PC-3 (cell line): ENCODE measurements around the gene ZNF705A. TPM values are rescaled to one million over a fixed set of nuclear protein-coding genes. Genes with fewer than 3 reads are reported as not detected.
"Not testable (repeated sequence)": the region's sequence is repeated elsewhere in the genome, so short reads cannot be mapped to it uniquely, and the experiment has no call there.

Experiments used
- ATAC-seq: fragments of 200-7000 bp; cut with Tn5 transposase; 2 replicates; pipeline ENCODE4 v1.9.1; 2020; ENCODE audit warnings: mild to moderate bottlenecking, moderate library complexity
- BruUV-seq: library from RNA; stranded (reverse); fragments of 400-500 nt; replicated peaks from 2 replicates; lab custom pipeline; 2021; lab: Mats Ljungman, UMichigan
- CTCF ChIA-PET: fragments of 300-600 bp; sonication (Branson Sonifier 250); formaldehyde crosslinking; loops from one replicate; lab custom pipeline; 2022; ENCODE audit warnings: antibody characterized with exemption; lab: Charles Lee
- POLR2A ChIA-PET: fragments of 300-600 bp; sonication (Branson Sonifier 250); formaldehyde crosslinking; loops from one replicate; lab custom pipeline; 2022; ENCODE audit warnings: antibody characterized with exemption; ENCODE audit not compliant: unreplicated experiment; lab: Charles Lee
- DNase-seq: peaks from one replicate; pipeline ENCODE4 v3.0.0-alpha.2; 2015
- H2AFZ ChIP-seq: fragments of 300-600 bp; sonication (generic); 2 replicates; pipeline ENCODE4 v1.6.0; 2016; ENCODE audit warnings: antibody characterized with exemption, low read length
- H3F3A ChIP-seq: fragments of 300-600 bp; sonication (generic); one replicate; pipeline ENCODE4 v1.6.0; 2017; ENCODE audit warnings: antibody characterized with exemption, low read length, control low read depth, mild to moderate bottlenecking; ENCODE audit not compliant: unreplicated experiment
- H3K27ac ChIP-seq: fragments of 300-600 bp; sonication (generic); 2 replicates; pipeline ENCODE4 v1.5.1; 2016; ENCODE audit warnings: mild to moderate bottlenecking, low read length
- H3K27me3 ChIP-seq: fragments of 300-600 bp; sonication (generic); 2 replicates; pipeline ENCODE4 v1.6.1; 2016; ENCODE audit warnings: low read length, mixed read lengths
- H3K36me3 ChIP-seq: fragments of 300-600 bp; sonication (generic); 2 replicates; pipeline ENCODE4 v1.6.1; 2016; ENCODE audit warnings: low read depth, mixed run types, low read length, mixed read lengths
- H3K4me1 ChIP-seq: fragments of 300-600 bp; sonication (generic); 2 replicates; pipeline ENCODE4 v1.5.1; 2016; ENCODE audit warnings: low read length; ENCODE audit not compliant: insufficient read depth
- H3K4me2 ChIP-seq: fragments of 300-600 bp; sonication (generic); 2 replicates; pipeline ENCODE4 v1.6.0; 2016; ENCODE audit warnings: low read length
- H3K4me3 ChIP-seq: fragments of 300-600 bp; sonication (generic); 2 replicates; pipeline ENCODE4 v1.5.1; 2016; ENCODE audit warnings: mild to moderate bottlenecking, low read length, mixed read lengths
- H3K79me2 ChIP-seq: fragments of 300-600 bp; sonication (generic); 2 replicates; pipeline ENCODE4 v1.6.1; 2017; ENCODE audit warnings: low read length, mixed read lengths
- H3K9ac ChIP-seq: fragments of 300-600 bp; sonication (generic); 2 replicates; pipeline ENCODE4 v1.6.0; 2016; ENCODE audit warnings: mild to moderate bottlenecking, low read length
- H3K9me2 ChIP-seq: fragments of 300-600 bp; sonication (generic); replicated peaks from 2 replicates; pipeline ENCODE4 v1.6.1; 2016; ENCODE audit warnings: mixed run types, low read length, mixed read lengths
- H3K9me3 ChIP-seq: fragments of 300-600 bp; sonication (generic); 2 replicates; pipeline ENCODE4 v1.6.1; 2016; ENCODE audit warnings: low read length, mixed read lengths
- H4K20me1 ChIP-seq: fragments of 300-600 bp; sonication (generic); 2 replicates; pipeline ENCODE4 v1.6.1; 2016; ENCODE audit warnings: low read length, mixed read lengths
- EZH2 ChIP-seq: fragments of 300-600 bp; sonication (generic); IDR thresholded peaks from one replicate; pipeline ENCODE4 v1.6.1; 2017; ENCODE audit warnings: antibody characterized with exemption, mild to moderate bottlenecking, low read length; ENCODE audit not compliant: unreplicated experiment
- EZH2phosphoT487 ChIP-seq: fragments of 300-600 bp; sonication (generic); IDR thresholded peaks from 2 replicates; pipeline ENCODE4 v1.6.1; 2018; ENCODE audit warnings: mild to moderate bottlenecking, antibody characterized with exemption, low read length, borderline replicate concordance
- intact Hi-C: fragments of 100-400 bp; cut with micrococcal nuclease; formaldehyde crosslinking; loops from 2 replicates; pipeline ENCODE4 v1.9.0; 2023
- total RNA-seq: library from RNA; depleted of rRNA; stranded (reverse); fragments of >200 nt; gene quantifications from 2 replicates; pipeline ENCODE4 v1.2.3, GENCODE V29; 2014
- TF ChIP-seq, protein P1 (sequence below): fragments of 300-600 bp; sonication (generic); conservative IDR thresholded peaks from 2 replicates; pipeline ENCODE4 v1.5.1; 2017; ENCODE audit warnings: antibody characterized with exemption, low read depth, mild to moderate bottlenecking, low read length

The ZNF705A gene
- total RNA-seq, 1 experiment from 2014 or later: not detected

GRCh38 chr12:8120072-8120713, 36.6 kb upstream of the ZNF705A start:
- BruUV-seq: no TSS peak
- POLR2A ChIA-PET: no interaction called here

GRCh38 chr12:8123124-8123912, 33.5 kb upstream of the ZNF705A start, which contains the start of gene CLEC4A:
CLEC4A (plus strand) TSS chr12:8123617; CDS start chr12:8123879, 262 bp downstream.
- H2AFZ ChIP-seq: no peak within 1 kb of the TSS
- H3K4me1 ChIP-seq: no peaks in the 10 kb centered on the region
- H3K9me2 ChIP-seq: no peaks in the 10 kb centered on the region
- no peak within 1 kb of the TSS for H3K4me3 ChIP-seq
- H3K79me2 ChIP-seq: no peaks in the 10 kb centered on the region
- BruUV-seq: no TSS peak
- DNase-seq: no peak
- no peaks in the 10 kb centered on the region for H3K36me3 ChIP-seq
- no peak within 1 kb of the TSS for H3K9ac ChIP-seq
- no peak within 1 kb of the TSS for H3K27ac ChIP-seq
- H3F3A ChIP-seq: no peaks in the 10 kb centered on the region
- intact Hi-C loops: loop anchor here (10.0 kb wide), 1 partner anchor 331 kb away; the partner anchor contains the start of gene CLEC6A
- ChIA-PET POLR2A (no interaction called here), CTCF (no interaction called here)
- H4K20me1 ChIP-seq: no peaks in the 10 kb centered on the region
- H3K9me3 ChIP-seq: no peaks in the 10 kb centered on the region
- H3K27me3 ChIP-seq: no peaks in the 10 kb centered on the region
- TF ChIP-seq EZH2: no peak
- TF ChIP-seq, protein P1, sequence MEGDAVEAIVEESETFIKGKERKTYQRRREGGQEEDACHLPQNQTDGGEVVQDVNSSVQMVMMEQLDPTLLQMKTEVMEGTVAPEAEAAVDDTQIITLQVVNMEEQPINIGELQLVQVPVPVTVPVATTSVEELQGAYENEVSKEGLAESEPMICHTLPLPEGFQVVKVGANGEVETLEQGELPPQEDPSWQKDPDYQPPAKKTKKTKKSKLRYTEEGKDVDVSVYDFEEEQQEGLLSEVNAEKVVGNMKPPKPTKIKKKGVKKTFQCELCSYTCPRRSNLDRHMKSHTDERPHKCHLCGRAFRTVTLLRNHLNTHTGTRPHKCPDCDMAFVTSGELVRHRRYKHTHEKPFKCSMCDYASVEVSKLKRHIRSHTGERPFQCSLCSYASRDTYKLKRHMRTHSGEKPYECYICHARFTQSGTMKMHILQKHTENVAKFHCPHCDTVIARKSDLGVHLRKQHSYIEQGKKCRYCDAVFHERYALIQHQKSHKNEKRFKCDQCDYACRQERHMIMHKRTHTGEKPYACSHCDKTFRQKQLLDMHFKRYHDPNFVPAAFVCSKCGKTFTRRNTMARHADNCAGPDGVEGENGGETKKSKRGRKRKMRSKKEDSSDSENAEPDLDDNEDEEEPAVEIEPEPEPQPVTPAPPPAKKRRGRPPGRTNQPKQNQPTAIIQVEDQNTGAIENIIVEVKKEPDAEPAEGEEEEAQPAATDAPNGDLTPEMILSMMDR: no peak
- TF ChIP-seq EZH2phosphoT487: no peak
- H3K4me2 ChIP-seq: no peak within 1 kb of the TSS
- ATAC-seq: no peak

More at GRCh38 chr12:8120072-8120713, 36.6 kb upstream of the ZNF705A start:
- Histone ChIP-seq H3K9me3 (no peaks in the 10 kb centered on the region), H3K36me3 (no peaks in the 10 kb centered on the region), H3K27me3 (no peaks in the 10 kb centered on the region), H3K9ac (no peak overlapping the region), H3F3A (no peaks in the 10 kb centered on the region), H3K79me2 (no peaks in the 10 kb centered on the region), H3K4me3 (no peak overlapping the region), H3K27ac (no peak overlapping the region), H3K9me2 (no peaks in the 10 kb centered on the region), H2AFZ (no peak overlapping the region), H3K4me1 (no peaks in the 10 kb centered on the region), H4K20me1 (no peaks in the 10 kb centered on the region), H3K4me2 (no peak overlapping the region)
- no peak for DNase-seq
- intact Hi-C loops: loop anchor here (10.0 kb wide), 1 partner anchor 335 kb away; the partner anchor contains the start of gene CLEC6A
- ATAC-seq: no peak
- CTCF ChIA-PET: no interaction called here
- TF ChIP-seq, protein P1: no peak
- TF ChIP-seq EZH2 (no peak), EZH2phosphoT487 (no peak)

DNA sequence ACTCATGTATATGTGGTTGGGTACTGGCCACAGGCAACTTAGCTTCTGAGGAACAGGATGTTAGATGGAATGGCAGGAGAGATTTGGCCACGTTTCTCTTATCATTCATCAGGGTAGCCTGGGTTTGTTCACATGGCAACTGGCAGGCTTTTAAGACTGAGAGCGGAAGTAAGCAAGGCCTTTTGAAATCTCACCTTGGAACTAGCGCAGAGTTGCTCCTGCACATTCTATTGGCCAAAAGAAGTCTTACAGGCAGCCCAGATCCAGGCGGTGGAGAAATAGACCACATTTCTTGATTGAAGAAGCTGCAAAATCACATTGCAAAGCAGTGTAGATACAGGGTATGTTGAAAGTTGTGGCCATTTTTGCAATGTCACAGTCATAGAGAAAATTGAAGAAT, 29.7 kb upstream of the ZNF705A start:
- no peak for DNase-seq
- H3K27me3 ChIP-seq: no peaks in the 10 kb centered on the region
- no peaks in the 10 kb centered on the region for H3K4me1 ChIP-seq
- TF ChIP-seq EZH2 (no peak), EZH2phosphoT487 (no peak)
- TF ChIP-seq, protein P1: no peak
- H2AFZ ChIP-seq: no peak overlapping the region
- intact Hi-C loops: loop anchor here (10.0 kb wide), 1 partner anchor 328 kb away; the partner anchor contains the start of gene CLEC6A
- no peaks in the 10 kb centered on the region for H3F3A ChIP-seq
- no peak overlapping the region for H3K4me3 ChIP-seq
- ATAC-seq: no peak
- H4K20me1 ChIP-seq: no peaks in the 10 kb centered on the region
- POLR2A ChIA-PET: no interaction called here
- H3K4me2 ChIP-seq: no peak overlapping the region
- no peak overlapping the region for H3K27ac ChIP-seq
- no TSS peak for BruUV-seq
- no peaks in the 10 kb centered on the region for H3K79me2 ChIP-seq
- no peaks in the 10 kb centered on the region for H3K36me3 ChIP-seq
- no peaks in the 10 kb centered on the region for H3K9me3 ChIP-seq
- CTCF ChIA-PET: no interaction called here
- no peak overlapping the region for H3K9ac ChIP-seq
- H3K9me2 ChIP-seq: no peaks in the 10 kb centered on the region

DNA sequence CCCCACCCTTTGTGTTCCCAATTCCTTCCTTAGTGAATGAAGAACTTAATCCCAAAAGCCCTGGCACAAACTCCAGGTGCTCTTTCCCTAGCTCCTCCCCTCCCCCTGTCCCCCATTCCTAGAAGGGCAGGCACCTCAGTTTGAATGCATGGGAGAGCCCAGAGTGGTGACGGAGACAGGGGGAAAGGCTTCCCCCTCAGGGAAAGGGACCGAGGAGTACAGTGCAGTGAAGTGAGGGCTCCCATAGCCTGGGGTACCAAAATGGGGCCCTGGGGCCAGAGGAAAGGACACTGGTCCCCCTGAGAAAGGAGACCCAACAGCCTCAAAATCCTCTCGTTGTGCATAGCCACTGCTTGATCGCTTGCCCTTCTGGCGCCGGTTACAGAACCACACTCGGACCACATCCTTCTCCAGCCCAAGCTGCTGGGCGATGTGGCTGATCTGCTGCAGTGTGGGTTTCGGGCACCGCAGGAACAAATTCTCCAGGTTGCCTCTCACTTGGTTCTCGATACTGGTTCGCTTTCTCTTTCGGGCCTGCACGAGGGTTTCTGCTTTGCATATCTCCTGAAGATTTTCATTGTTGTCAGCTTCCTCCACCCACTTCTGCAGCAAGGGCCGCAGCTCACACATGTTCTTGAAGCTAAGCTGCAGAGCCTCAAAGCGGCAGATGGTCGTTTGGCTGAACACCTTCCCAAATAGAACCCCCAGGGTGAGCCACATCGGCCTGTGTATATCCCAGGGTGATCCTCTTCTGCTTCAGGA, 23.0 kb upstream of the ZNF705A start:
- DNase-seq, H3K4me1 ChIP-seq, BruUV-seq, H3K9ac ChIP-seq, H3K4me3 ChIP-seq, ATAC-seq, H3K4me2 ChIP-seq, H3K9me2 ChIP-seq, POLR2A ChIA-PET, CTCF ChIA-PET, H3K27me3 ChIP-seq, H4K20me1 ChIP-seq, H3K9me3 ChIP-seq, H3K79me2 ChIP-seq, H3F3A ChIP-seq, H3K27ac ChIP-seq, intact Hi-C loops, H2AFZ ChIP-seq, H3K36me3 ChIP-seq: not testable (repeated sequence)
